ENCODE results near the gene HOXA6. TPM values are rescaled to one million over a fixed set of nuclear protein-coding genes. Genes with fewer than 3 reads are reported as not detected.

HOXA6 gene
- polyA plus RNA-seq, 1 donor from 2014 or later = 0.39 TPM

DNA sequence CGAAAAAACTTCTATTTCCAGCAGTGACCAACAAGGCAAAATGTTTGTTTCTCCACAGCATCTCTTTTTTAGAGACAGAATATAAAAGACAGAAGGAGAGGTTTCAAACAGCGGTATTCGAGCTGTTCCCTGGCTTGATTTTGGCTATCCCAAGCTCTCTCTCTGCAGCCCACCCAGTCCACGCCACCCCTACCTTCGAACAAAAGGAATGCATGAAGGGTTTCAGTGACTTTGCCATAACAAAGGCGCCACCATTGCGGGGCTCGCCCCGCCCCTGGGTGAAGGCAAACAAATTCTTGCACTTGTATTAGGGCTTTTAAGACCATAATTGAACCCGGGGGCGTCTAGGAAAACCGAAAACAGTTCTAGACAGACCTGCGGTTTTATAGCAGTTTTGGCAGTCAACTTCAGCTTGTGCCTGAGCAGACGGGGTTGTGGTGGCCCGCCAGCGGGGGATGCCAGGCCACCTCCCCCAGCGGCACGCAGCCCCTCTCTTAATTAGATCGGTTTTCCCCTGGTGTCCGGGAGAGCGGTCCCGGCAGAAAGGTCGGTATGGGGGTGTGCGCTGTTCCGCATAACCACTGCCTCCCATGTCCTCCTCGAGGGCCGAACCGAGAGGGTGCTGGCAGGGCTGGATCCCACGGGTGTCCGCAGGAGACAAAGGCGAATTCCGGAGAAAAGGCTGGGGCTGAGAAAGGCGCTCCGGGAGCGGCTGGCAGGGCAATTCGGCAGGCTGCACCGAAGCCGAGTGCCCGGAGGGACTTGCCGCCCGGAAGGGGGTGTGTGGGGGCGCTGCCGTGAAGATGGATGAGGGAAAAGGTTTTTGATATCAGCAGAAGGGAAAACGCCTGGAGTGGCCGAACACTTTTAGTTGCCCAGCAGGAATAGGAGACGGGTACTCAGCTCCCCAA lies 40.2 kb upstream of the HOXA6 start:
- H3K27me3 Mint-ChIP-seq = peaks cover 78% of the 10 kb centered on the region
- H3K4me3 Mint-ChIP-seq = peak overlapping the region; percentile 9 to 82 (median 78)
- H3K4me1 Mint-ChIP-seq = peaks cover 18 to 33% (median 18%) of the 10 kb centered on the region in 3 donors
- peak overlapping the region; percentile 78 to 98 (median 97) for H3K27ac Mint-ChIP-seq
- peaks cover 0 to 5% (median 0%) of the 10 kb centered on the region in 3 donors for H3K9me3 Mint-ChIP-seq
- peaks cover 3% of the 10 kb centered on the region for H3K36me3 Mint-ChIP-seq

GRCh38 chr7:27186668-27187474 lies 39.3 kb upstream of the HOXA6 start:
- Mint-ChIP-seq H3K27me3 (peaks cover 77% of the 10 kb centered on the region), H3K4me3 (peak overlapping the region in 3 of 4 donors; percentile 39 to 79 (median 50)), H3K4me1 (peaks cover 17 to 33% (median 17%) of the 10 kb centered on the region in 3 donors), H3K9me3 (peaks cover 0 to 4% (median 0%) of the 10 kb centered on the region in 3 donors), H3K27ac (peak overlapping the region; percentile 78 to 97 (median 93)), H3K36me3 (peaks cover 3% of the 10 kb centered on the region)

DNA sequence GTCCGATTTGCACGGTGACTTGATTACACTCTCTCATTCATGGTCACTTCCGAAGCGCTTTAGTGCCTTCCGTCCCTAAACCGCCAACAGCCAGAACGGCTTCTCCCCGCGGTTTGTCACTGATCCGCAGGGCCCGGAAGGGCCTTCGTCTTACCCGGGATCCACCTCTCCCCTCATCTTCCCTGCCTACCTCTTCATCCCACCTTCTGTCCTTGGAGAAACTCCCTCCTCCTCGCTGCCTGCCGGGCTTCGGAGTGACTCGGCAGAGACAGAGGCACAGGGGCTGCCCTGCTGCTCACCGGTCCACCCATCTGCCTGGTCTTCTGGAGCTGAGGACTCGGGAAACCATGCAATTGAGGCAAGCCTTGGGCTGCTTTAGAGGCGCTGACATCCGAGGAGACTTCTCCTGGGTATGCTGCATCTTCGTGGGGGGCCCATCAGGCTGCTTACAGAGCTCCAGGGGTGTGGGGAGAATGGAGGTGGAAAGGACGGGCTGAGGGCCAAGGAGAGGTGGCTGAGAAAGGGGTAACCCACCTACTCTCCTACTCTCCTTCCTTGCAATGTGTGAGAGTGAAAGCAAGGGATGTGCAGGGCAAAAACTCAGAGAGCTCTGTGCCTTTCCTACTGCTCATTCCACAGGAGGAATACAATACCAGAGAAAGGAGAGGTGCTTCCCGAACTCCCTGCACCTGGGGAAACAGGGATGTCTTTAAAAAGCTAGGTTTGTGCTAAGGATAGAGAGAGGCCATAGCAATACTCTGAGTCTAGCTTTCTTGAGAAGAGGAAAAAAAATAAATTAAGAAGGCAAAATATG lies 38.5 kb upstream of the HOXA6 start:
- Mint-ChIP-seq H3K9me3 (peaks cover 0 to 4% (median 0%) of the 10 kb centered on the region in 3 donors), H3K27ac (peak overlapping the region; percentile 89 to 97 (median 93)), H3K4me3 (peak overlapping the region; percentile 3 to 75 (median 50)), H3K36me3 (peaks cover 3% of the 10 kb centered on the region), H3K4me1 (peaks cover 17 to 33% (median 17%) of the 10 kb centered on the region in 3 donors), H3K27me3 (peaks cover 74% of the 10 kb centered on the region)

DNA sequence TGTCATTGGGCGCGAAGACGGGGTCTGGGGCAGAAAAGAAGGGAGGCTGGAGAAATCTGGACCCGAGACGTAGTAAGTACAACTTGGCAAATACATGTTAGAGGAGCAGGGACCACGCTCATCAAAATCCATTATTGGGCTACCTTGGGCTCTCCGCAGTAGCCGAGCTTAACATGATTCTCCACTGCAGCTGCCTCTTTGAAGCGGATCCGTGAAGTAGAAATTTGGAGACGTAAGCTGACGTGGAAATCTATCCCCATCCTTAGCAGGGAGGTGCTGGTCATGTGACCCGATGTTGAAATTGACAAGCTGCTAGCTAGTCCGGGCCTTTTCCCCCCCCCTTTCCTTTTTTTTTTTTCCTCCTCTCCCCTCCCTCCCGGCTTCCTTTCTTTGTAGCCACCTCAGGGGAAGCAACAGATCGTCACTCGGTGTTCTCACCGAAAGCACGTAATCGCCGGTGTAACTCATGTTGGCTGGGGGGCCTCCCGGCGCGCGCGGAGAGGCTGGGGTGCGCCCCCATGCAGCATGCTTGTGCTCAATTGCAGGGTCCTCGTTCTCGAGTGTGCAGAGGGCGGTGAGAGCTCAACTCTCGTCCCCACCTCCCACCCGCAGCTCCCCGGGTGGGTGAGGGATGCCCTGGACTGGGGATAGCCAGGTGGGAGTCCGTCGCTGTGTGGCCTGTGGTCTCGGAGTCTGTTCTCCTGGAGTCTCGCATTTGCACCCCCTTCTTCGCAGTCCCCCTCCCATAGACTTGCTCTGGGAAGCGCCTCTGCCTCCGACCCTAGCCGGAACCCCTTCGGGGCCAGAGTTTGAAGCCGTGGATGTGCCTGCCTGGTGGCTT lies 37.7 kb upstream of the HOXA6 start, which contains the start of gene HOXA11:
Gene HOXA11 (minus strand): TSS at position 220 of the 841 bp plus-strand sequence. CDS start 88 bp downstream, at position 132.
- peaks cover 72% of the 10 kb centered on the region for H3K27me3 Mint-ChIP-seq
- H3K4me3 Mint-ChIP-seq = peak within 1 kb of the TSS; percentile 62 to 85 (median 74)
- peaks cover 3% of the 10 kb centered on the region for H3K36me3 Mint-ChIP-seq
- H3K27ac Mint-ChIP-seq = peak within 1 kb of the TSS; percentile 89 to 97 (median 94)
- peaks cover 0 to 6% (median 0%) of the 10 kb centered on the region in 3 donors for H3K9me3 Mint-ChIP-seq
- peaks cover 17 to 28% (median 19%) of the 10 kb centered on the region in 3 donors for H3K4me1 Mint-ChIP-seq

DNA sequence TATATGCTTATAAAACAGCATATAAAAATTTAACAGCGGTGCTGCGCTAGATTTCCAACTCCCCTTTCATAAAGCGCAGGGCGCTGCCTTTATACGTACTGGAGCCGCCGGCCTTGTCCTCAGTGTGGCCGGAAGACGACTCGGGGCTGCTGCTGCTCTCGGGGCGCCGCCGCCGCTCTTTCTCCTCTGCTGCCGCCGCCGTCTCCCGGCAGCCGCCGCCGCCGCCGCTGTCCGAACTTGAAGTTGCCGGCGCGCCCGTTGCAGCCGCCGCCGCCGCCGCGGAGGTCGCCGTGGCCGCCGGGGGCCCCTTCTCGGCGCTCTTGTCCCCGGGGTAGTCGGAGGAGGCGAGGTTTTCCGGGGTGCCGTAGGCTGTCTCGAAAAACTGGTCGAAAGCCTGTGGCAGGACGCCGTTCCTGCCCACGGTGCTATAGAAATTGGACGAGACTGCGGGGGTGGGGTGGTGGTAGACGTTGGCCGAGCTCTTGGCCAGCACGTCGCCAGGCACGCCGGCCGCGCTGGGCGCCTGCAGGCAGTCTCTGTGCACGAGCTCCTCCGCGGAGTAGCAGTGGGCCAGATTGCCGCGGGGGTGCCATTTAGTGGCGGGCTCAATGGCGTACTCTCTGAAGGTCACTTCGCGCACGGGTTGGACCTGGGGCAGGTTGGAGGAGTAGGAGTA lies 36.9 kb upstream of the HOXA6 start:
- peaks cover 18 to 22% (median 21%) of the 10 kb centered on the region in 3 donors for H3K4me1 Mint-ChIP-seq
- H3K27me3 Mint-ChIP-seq = peaks cover 69% of the 10 kb centered on the region
- H3K36me3 Mint-ChIP-seq = peaks cover 3% of the 10 kb centered on the region
- peak overlapping the region; percentile 62 to 85 (median 74) for H3K4me3 Mint-ChIP-seq
- H3K27ac Mint-ChIP-seq = peak overlapping the region; percentile 89 to 97 (median 94)
- H3K9me3 Mint-ChIP-seq = peaks cover 0 to 6% (median 0%) of the 10 kb centered on the region in 3 donors

GRCh38 chr7:27183682-27184336 lies 36.2 kb upstream of the HOXA6 start:
- Mint-ChIP-seq H3K9me3 (peaks cover 0 to 6% (median 0%) of the 10 kb centered on the region in 3 donors), H3K4me3 (peak overlapping the region; percentile 39 to 85 (median 54)), H3K36me3 (peaks cover 3% of the 10 kb centered on the region), H3K27ac (peak overlapping the region; percentile 80 to 97 (median 94)), H3K27me3 (peaks cover 66% of the 10 kb centered on the region), H3K4me1 (peaks cover 18 to 22% (median 21%) of the 10 kb centered on the region in 3 donors)

GRCh38 chr7:27182861-27183681 lies 35.5 kb upstream of the HOXA6 start:
- peaks cover 3% of the 10 kb centered on the region for H3K36me3 Mint-ChIP-seq
- peaks cover 0 to 6% (median 0%) of the 10 kb centered on the region in 3 donors for H3K9me3 Mint-ChIP-seq
- peaks cover 58% of the 10 kb centered on the region for H3K27me3 Mint-ChIP-seq
- peak overlapping the region in 2 of 4 donors; percentile 38 to 66 for H3K4me3 Mint-ChIP-seq
- peak overlapping the region; percentile 90 to 97 (median 94) for H3K27ac Mint-ChIP-seq
- peaks cover 14 to 24% (median 15%) of the 10 kb centered on the region in 3 donors for H3K4me1 Mint-ChIP-seq

DNA sequence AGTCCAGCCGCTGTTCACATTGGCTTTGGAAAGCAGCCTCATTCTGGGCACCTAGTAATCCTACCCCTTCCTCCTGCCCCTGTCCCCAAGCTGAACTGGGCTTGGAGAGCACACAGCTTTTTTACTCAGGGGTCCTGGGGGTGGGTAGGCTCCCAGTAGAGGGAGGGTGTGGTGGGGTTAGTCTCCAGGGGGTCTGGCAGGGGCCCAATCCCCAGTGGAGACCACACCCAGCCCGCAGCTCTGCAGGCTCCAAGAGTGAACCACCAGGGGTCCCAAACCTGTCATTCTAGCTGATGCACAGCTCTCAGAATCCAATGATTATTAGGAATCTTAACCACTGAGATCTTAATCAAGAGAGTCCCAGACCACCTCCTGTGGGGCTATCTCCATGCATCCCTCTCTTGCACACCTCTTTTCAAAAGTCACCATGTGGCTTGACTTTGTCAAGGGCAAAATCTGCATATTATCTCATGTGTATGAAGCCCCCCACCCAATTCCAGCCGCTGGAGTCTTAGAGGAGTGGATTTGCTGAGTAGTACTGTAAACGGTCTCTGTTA lies 34.8 kb upstream of the HOXA6 start:
- H3K36me3 Mint-ChIP-seq = peaks cover 3% of the 10 kb centered on the region
- peaks cover 13 to 25% (median 15%) of the 10 kb centered on the region in 3 donors for H3K4me1 Mint-ChIP-seq
- peaks cover 0 to 6% (median 0%) of the 10 kb centered on the region in 3 donors for H3K9me3 Mint-ChIP-seq
- H3K4me3 Mint-ChIP-seq = peak overlapping the region in 1 of 4 donors; percentile 66
- H3K27ac Mint-ChIP-seq = peak overlapping the region in 2 of 3 donors; percentile 94 to 97
- H3K27me3 Mint-ChIP-seq = peaks cover 51% of the 10 kb centered on the region

DNA sequence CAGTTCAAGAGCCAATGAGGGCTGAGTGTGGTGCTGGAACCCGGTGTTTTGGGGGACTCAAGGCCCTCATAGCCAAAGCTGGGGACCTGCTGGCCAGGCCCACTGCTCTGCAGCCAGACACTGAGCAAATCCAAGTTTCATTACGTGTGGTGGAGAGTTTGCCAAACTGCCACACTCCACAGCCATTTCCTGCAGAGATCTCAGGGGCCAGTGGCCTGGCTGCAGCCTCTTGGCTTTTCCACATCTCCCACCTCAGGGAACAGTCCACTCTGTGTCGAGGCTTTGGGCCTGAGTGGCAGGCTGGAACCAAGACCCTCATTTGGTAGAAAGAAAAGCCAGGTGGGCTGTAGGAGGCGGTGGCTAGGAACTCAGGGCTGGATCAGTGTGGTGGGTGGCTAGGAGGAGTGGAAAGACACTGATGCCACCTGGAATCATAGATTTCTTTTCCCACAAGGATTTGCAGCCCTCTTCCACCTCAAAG lies 34.3 kb upstream of the HOXA6 start:
- peak overlapping the region in 1 of 3 donors; percentile 97 for H3K27ac Mint-ChIP-seq
- H3K4me1 Mint-ChIP-seq = peaks cover 13 to 25% (median 15%) of the 10 kb centered on the region in 3 donors
- H3K36me3 Mint-ChIP-seq = peaks cover 3% of the 10 kb centered on the region
- peaks cover 0 to 6% (median 0%) of the 10 kb centered on the region in 3 donors for H3K9me3 Mint-ChIP-seq
- H3K27me3 Mint-ChIP-seq = peaks cover 47% of the 10 kb centered on the region
- peak overlapping the region in 1 of 4 donors; percentile 58 for H3K4me3 Mint-ChIP-seq

- peaks cover 0 to 6% (median 0%) of the 10 kb centered on the region in 3 donors for H3K9me3 Mint-ChIP-seq
- peaks cover 45% of the 10 kb centered on the region for H3K27me3 Mint-ChIP-seq
- peak overlapping the region in 2 of 4 donors; percentile 58 to 67 for H3K4me3 Mint-ChIP-seq
- H3K27ac Mint-ChIP-seq = peak overlapping the region in 2 of 3 donors; percentile 53 to 97
- H3K36me3 Mint-ChIP-seq = peaks cover 3% of the 10 kb centered on the region
- H3K4me1 Mint-ChIP-seq = peaks cover 9 to 21% (median 13%) of the 10 kb centered on the region in 3 donors
Measured at GRCh38 chr7:27180431-27181420, 33.2 kb upstream of the HOXA6 start.

All from IgD-negative memory B cell (primary cell).